HG02943 (cell line): Measurements from ENCODE around the gene EMB.
"Not testable (repeated sequence)": the region's sequence is repeated elsewhere in the genome, so short reads cannot be mapped to it uniquely, and the experiment has no call there.

Source experiments
- ATAC-seq: cut with Tn5 transposase; IDR thresholded peaks from one replicate; pipeline ENCODE4 v1.9.1; 2021; ENCODE audit warnings: mild to moderate bottlenecking, low read depth, moderate library complexity; ENCODE audit not compliant: unreplicated experiment

Gene EMB

DNA sequence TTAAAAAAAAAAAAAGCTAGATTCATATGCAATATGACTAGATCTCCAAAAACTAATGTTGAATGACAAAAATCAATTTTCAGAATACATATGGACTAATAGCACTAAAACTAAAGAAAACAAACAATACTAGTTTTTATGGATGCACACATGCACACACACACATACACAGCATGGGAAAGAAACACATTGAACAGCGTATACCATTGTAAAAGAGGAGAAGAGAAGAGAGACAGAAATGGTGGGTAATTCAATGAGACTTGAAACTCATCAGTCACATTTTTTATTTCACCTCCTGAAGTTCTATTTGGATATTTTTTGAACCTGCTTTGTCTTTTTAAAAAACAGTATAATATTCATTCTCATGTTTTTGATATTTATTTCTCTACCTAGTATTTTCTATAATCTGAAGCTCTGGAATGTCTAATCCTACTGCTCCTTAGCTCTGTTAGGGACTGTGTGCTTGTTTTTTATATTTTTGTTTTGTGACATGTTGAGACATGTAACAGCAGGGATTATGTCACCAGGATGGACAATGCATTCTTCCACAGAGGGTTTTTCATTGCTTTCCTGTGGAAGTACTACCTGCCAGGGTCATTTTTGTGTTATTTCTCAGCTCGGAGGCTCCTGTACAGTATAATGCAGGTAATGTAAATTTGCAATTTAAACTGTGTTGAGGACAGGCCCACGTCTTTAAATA is 17.8 kb downstream of the EMB start:
- ATAC-seq: not testable (repeated sequence)

DNA sequence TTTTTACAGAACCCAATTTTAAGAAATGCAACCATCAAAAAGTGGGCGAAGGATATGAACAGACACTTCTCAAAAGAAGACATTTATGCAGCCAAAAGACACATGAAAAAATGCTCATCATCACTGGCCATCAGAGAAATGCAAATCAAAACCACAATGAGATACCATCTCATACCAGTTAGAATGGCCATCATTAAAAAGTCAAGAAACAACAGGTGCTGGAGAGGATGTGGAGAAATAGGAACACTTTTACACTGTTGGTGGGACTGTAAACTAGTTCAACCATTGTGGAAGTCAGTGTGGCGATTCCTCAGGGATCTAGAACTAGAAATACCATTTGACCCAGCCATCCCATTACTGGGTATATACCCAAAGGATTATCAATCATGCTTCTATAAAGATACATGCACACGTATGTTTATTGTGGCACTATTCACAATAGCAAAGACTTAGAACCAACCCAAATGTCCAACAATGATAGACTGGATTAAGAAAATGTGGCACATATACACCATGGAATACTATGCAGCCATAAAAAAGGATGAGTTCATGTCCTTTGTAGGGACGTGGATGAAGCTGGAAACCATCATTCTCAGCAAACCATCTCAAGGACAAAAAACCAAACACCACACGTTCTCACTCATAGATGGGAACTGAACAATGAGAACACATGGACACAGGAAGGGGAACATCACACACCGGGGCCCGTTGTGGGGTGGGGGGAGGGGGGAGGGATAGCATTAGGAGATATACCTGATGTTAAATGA is 19.7 kb downstream of the EMB start:
- not testable (repeated sequence) for ATAC-seq

GRCh38 chr5:50420343-50420935 is 20.6 kb downstream of the EMB start:
- no peak for ATAC-seq

DNA sequence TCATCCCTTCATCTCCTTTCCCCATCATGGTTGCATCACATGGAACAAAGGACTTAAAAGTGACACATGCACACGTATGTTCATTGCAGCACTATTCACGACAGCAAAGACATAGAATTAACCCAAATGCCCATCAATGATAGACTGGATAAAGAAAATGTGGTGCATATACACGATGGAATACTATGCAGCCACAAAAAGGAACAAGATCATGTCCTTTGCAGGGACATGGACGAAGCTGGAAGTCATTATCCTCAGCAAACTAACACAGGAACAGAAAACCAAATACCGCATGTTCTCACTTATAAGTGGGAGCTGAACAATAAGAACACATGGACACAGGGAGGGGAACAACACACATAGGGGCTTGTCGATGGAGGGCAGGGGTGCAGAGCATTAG is 21.4 kb downstream of the EMB start:
- not testable (repeated sequence) for ATAC-seq

GRCh38 chr5:50416637-50417036 is 24.5 kb downstream of the EMB start:
- not testable (repeated sequence) for ATAC-seq

- ATAC-seq: peak; percentile 87
Measured at GRCh38 chr5:50415912-50416311, 25.2 kb downstream of the EMB start.

DNA sequence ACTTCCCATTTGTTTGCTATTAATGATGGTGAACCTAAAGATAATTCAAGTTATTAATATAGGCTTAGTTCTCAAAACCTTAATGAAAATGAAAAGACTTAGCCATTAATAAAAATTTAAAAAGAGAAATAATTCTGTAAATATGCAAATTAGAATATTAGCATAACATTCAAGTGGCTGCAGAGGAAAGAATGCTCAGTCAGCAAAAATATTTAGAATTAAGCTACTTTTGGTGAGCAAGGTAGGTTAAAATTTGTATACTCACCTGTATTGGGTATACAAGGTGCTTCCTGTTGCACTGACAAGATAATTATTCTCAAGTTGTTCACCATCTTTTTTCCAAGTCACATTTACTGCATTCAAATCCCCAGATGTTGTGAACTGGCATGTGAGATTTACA is 30.2 kb downstream of the EMB start:
- not testable (repeated sequence) for ATAC-seq

GRCh38 chr5:50406877-50407276 is 34.2 kb downstream of the EMB start:
- ATAC-seq: no peak

DNA sequence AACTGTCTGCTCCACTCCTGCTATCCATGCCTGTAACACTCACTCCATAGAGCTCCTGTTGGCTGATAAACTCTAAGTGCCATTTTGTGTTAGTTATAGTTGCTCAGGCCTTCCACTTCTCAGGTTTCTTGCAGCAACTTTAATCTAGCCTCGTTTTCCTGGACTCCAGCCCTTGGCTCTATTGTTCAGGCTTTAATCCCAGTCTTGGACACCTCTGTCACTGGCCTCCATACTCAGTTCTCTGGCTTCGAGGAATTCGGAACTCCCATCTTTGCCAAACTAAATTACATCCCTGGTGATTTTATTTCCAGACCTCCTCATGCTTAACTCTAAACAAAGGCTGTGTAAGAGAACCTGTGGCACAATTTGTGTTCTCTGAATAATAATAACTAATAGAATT is 39.8 kb downstream of the EMB start:
- ATAC-seq: no peak

GRCh38 chr5:50393925-50394609 is 47.0 kb downstream of the EMB start:
- ATAC-seq: not testable (repeated sequence)

DNA sequence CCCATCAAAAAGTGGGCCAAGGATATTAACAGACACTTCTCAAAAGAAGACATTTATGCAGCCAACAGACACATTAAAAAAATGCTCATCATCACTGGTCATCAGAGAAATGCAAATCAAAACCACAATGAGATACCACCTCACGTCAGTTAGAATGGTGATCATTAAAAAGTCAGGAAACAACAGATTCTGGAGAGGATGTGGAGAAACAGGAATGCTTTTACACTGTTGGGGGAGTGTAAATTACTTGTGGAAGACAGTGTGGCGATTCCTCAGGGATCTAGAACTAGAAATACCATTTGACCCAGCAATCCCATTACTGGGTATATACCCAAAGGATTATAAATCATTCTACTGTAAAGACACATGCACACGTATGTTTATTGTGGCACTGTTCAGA is 48.8 kb downstream of the EMB start:
- ATAC-seq: not testable (repeated sequence)

DNA sequence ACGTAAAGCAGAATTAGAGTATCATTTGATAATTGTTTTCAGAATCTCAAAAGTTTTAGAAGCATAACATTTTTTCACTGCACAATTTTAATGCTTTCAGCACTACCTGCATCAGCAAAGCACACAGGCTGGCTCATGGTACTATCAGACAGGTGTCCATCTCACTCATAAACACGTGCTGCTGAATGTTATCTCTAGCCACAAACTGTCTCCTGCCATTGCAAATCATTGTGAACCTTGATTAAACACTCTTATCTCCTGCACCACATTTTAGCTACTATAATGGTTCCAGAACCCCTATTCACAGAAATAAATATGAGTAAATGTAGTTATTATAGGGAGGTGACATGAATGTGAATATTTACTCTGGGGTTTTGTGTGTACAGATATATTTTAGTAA is 56.7 kb downstream of the EMB start:
- not testable (repeated sequence) for ATAC-seq

- ATAC-seq: not testable (repeated sequence)
Measured at GRCh38 chr5:50376696-50377095, 64.4 kb downstream of the EMB start.

- ATAC-seq: not testable (repeated sequence)
Measured at GRCh38 chr5:50369287-50370033, 71.6 kb downstream of the EMB start.

DNA sequence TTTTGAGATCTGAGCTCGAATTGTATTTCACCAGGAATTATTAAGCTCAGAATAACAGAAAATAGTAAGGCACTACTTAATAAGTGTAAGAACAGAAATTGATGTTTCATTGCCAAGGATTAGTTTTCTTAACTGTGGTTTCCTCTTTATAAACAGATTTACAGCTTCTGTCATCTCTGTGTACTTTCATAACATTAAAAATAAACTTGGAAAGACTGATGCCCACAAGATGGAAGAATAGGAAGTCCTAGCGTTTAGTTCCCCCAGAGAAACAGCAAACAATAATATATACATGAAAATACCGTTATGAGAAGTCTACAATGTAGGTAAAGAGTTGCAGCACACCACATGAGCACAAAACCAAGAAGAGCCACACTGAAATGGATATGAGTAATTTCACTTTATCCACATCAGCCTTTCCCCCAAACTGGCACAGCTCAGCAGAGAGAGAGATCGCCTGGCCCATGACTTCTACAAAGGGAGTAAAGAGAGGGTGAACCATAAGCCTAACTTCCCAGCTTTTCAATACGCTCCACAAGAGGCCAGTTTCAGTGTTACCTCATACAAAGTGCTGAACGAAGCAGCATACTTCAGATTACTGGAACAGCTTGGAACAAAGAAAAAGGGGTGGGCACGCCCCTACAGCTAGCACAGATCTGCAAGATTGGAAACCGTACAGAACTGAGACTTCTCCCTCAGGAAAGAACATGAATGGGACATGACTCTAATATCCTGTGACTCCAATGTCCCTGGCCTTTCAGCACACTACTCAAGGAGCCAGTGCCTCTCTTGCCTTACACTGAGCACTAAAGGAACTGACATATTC is 75.4 kb downstream of the EMB start:
- no peak for ATAC-seq

- ATAC-seq: not testable (repeated sequence)
Measured at GRCh38 chr5:50364535-50365309, 76.4 kb downstream of the EMB start.

GRCh38 chr5:50359187-50359586 is 81.9 kb downstream of the EMB start:
- no peak for ATAC-seq

DNA sequence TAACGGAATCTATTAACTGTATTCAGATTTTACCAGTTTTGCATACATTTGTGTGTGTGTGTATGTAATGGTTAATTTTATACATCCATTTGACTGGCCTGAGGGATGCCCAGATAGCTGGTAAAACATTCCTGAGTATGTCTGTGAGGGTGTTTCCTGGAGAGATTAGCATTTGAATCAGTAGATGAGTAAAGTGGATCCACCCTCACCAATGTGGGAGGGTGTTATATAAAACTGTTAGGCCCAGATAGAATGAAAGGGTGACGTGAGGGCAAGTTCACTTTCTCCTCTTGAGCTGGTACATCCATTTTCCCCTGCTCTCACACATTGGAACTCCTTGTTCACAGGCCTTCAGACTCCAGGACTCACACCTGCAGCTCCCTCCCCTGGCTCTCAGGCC is 88.7 kb downstream of the EMB start:
- ATAC-seq: no peak
